Loucy (cell line): ENCODE results near the gene LECT2.
A peak's percentile ranks its signal among the peaks of the same experiment; 100 is the strongest.

Experiments used
- H2AFZ ChIP-seq: fragments of 200-600 bp; sonication (generic); 2 replicates; pipeline ENCODE4 v1.6.0; 2016; ENCODE audit warnings: antibody characterized with exemption, mild to moderate bottlenecking, low read length, moderate library complexity
- H3F3A ChIP-seq: fragments of 200-600 bp; 2 replicates; pipeline ENCODE4 v1.6.0; 2016; ENCODE audit warnings: antibody characterized with exemption, low read depth, mild to moderate bottlenecking
- H3K27me3 ChIP-seq: fragments of 200-600 bp; sonication (generic); 2 replicates; pipeline ENCODE4 v1.6.1; 2014; ENCODE audit warnings: low read length, mild to moderate bottlenecking; ENCODE audit not compliant: insufficient read depth, poor library complexity, severe bottlenecking
- H3K36me3 ChIP-seq: fragments of 200-600 bp; sonication (generic); 2 replicates; pipeline ENCODE4 v1.6.1; 2016; ENCODE audit warnings: low read length; ENCODE audit not compliant: insufficient read depth
- H3K4me1 ChIP-seq: fragments of 200-600 bp; sonication (generic); 2 replicates; pipeline ENCODE4 v1.5.1; 2014; ENCODE audit warnings: low read length, mild to moderate bottlenecking; ENCODE audit not compliant: insufficient read depth, poor library complexity, severe bottlenecking
- H3K4me2 ChIP-seq: fragments of 200-600 bp; sonication (generic); 2 replicates; pipeline ENCODE4 v1.6.0; 2014; ENCODE audit warnings: antibody characterized with exemption, low read length, low read depth, mild to moderate bottlenecking; ENCODE audit not compliant: poor library complexity, severe bottlenecking
- H3K4me3 ChIP-seq: fragments of 200-600 bp; sonication (generic); 2 replicates; pipeline ENCODE4 v1.5.1; 2014; ENCODE audit warnings: low read length, mild to moderate bottlenecking, mixed read lengths; ENCODE audit not compliant: poor library complexity, severe bottlenecking
- H3K79me2 ChIP-seq: fragments of 200-600 bp; sonication (generic); 2 replicates; pipeline ENCODE4 v1.6.1; 2014; ENCODE audit warnings: low read length; ENCODE audit not compliant: insufficient read depth
- H3K9ac ChIP-seq: fragments of 200-600 bp; sonication (generic); 2 replicates; pipeline ENCODE4 v1.6.0; 2014; ENCODE audit warnings: mild to moderate bottlenecking, low read depth, low read length, moderate library complexity; ENCODE audit not compliant: poor library complexity, severe bottlenecking
- H3K9me2 ChIP-seq: fragments of 200-600 bp; sonication (generic); replicated peaks from 2 replicates; pipeline ENCODE4 v1.6.1; 2016; ENCODE audit warnings: low read depth, low read length, mixed read lengths
- H3K9me3 ChIP-seq: fragments of 200-600 bp; sonication (generic); 2 replicates; pipeline ENCODE4 v1.6.1; 2014; ENCODE audit warnings: mild to moderate bottlenecking, antibody characterized with exemption, low read length, low read depth; ENCODE audit not compliant: insufficient read depth
- H4K20me1 ChIP-seq: fragments of 200-600 bp; sonication (generic); 2 replicates; pipeline ENCODE4 v1.6.0; 2014; ENCODE audit warnings: antibody characterized with exemption, low read length, mild to moderate bottlenecking; ENCODE audit not compliant: insufficient read depth, poor library complexity, severe bottlenecking
- CTCF ChIP-seq: fragments of 200-600 bp; sonication (generic); conservative IDR thresholded peaks from 2 replicates; pipeline ENCODE4 v1.5.1; 2014; ENCODE audit warnings: mild to moderate bottlenecking, antibody characterized with exemption, low read length
- EZH2phosphoT487 ChIP-seq: fragments of 200-600 bp; IDR thresholded peaks from 2 replicates; pipeline ENCODE4 v1.6.1; 2018; ENCODE audit warnings: antibody characterized with exemption, mild to moderate bottlenecking, moderate library complexity, borderline replicate concordance

LECT2 gene

GRCh38 chr5:135977375-135977928, 22.7 kb upstream of the LECT2 start:
- no peaks in the 10 kb centered on the region for H3K9me3 ChIP-seq
- no peaks in the 10 kb centered on the region for H4K20me1 ChIP-seq
- H3K4me1 ChIP-seq: no peaks in the 10 kb centered on the region
- H3K79me2 ChIP-seq: no peaks in the 10 kb centered on the region
- H3K36me3 ChIP-seq: no peaks in the 10 kb centered on the region
- peaks cover 20% of the 10 kb centered on the region for H3K27me3 ChIP-seq
- no peaks in the 10 kb centered on the region for H3K9me2 ChIP-seq
- H3K4me2 ChIP-seq: no peak overlapping the region
- H3F3A ChIP-seq: no peaks in the 10 kb centered on the region
- TF ChIP-seq EZH2phosphoT487 (no peak), CTCF (peak; percentile 88)
- H3K4me3 ChIP-seq: no peak overlapping the region
- H2AFZ ChIP-seq: no peak overlapping the region
- H3K9ac ChIP-seq: no peak overlapping the region

GRCh38 chr5:135976216-135976615, 21.4 kb upstream of the LECT2 start:
- Histone ChIP-seq H3K9me3 (no peaks in the 10 kb centered on the region), H3K9me2 (no peaks in the 10 kb centered on the region), H3K27me3 (peaks cover 24% of the 10 kb centered on the region), H3K4me3 (no peak overlapping the region), H3K9ac (no peak overlapping the region), H3K4me2 (no peak overlapping the region), H2AFZ (no peak overlapping the region), H3K79me2 (no peaks in the 10 kb centered on the region), H3K36me3 (no peaks in the 10 kb centered on the region), H4K20me1 (no peaks in the 10 kb centered on the region), H3F3A (no peaks in the 10 kb centered on the region), H3K4me1 (no peaks in the 10 kb centered on the region)
- TF ChIP-seq CTCF: no peak
- no peak for TF ChIP-seq EZH2phosphoT487

- Histone ChIP-seq H3K9me2 (no peaks in the 10 kb centered on the region), H2AFZ (no peak overlapping the region), H3K4me1 (no peaks in the 10 kb centered on the region), H3K4me2 (no peak overlapping the region), H3K79me2 (no peaks in the 10 kb centered on the region), H3K36me3 (no peaks in the 10 kb centered on the region), H3K9ac (no peak overlapping the region), H4K20me1 (no peaks in the 10 kb centered on the region), H3K4me3 (no peak overlapping the region), H3K27me3 (peaks cover 30% of the 10 kb centered on the region), H3F3A (no peaks in the 10 kb centered on the region), H3K9me3 (no peaks in the 10 kb centered on the region)
- no peak for TF ChIP-seq CTCF
- no peak for TF ChIP-seq EZH2phosphoT487
Measured at GRCh38 chr5:135975122-135975521, 20.3 kb upstream of the LECT2 start.
